GF-D8 (cell line): ENCODE data around the gene SIAH1.
"Not testable (repeated sequence)": the region's sequence is repeated elsewhere in the genome, so short reads cannot be mapped to it uniquely, and the experiment has no call there.

ENCODE experiments used
- DNase-seq: peaks from one replicate; lab custom pipeline; 2025; lab: John Stamatoyannopoulos, UW

SIAH1 gene

GRCh38 chr16:48393485-48394354 is 8.5 kb upstream of the SIAH1 start:
- DNase-seq = no peak

GRCh38 chr16:48392407-48392806 is 7.2 kb upstream of the SIAH1 start:
- DNase-seq = no peak

- DNase-seq = no peak
Observed at GRCh38 chr16:48386559-48387312, 1.5 kb upstream of the SIAH1 start.

GRCh38 chr16:48384520-48385252 is 527 bp downstream of the SIAH1 start:
- no peak for DNase-seq

- DNase-seq = no peak
Observed at GRCh38 chr16:48383877-48384519, 1.2 kb downstream of the SIAH1 start.

- DNase-seq = no peak
Observed at GRCh38 chr16:48383009-48383876, 2.0 kb downstream of the SIAH1 start.

- DNase-seq = no peak
Observed at GRCh38 chr16:48382131-48382530, 3.1 kb downstream of the SIAH1 start.

GRCh38 chr16:48381201-48381600 is 4.0 kb downstream of the SIAH1 start:
- DNase-seq = no peak

GRCh38 chr16:48378836-48379235 is 6.4 kb downstream of the SIAH1 start:
- DNase-seq = peak; percentile 71

GRCh38 chr16:48378276-48378675 is 6.9 kb downstream of the SIAH1 start:
- no peak for DNase-seq

GRCh38 chr16:48377301-48377700 is 7.9 kb downstream of the SIAH1 start:
- not testable (repeated sequence) for DNase-seq

- DNase-seq = no peak
Observed at GRCh38 chr16:48374255-48374654, 11.0 kb downstream of the SIAH1 start.

GRCh38 chr16:48373258-48374029 is 11.8 kb downstream of the SIAH1 start:
- DNase-seq = no peak

- no peak for DNase-seq
Observed at GRCh38 chr16:48372744-48373143, 12.5 kb downstream of the SIAH1 start.

GRCh38 chr16:48371393-48371780 is 13.8 kb downstream of the SIAH1 start:
- no peak for DNase-seq

- not testable (repeated sequence) for DNase-seq
Observed at GRCh38 chr16:48370668-48371392, 14.4 kb downstream of the SIAH1 start.

GRCh38 chr16:48370229-48370628 is 15.0 kb downstream of the SIAH1 start:
- DNase-seq = no peak

GRCh38 chr16:48369765-48370164 is 15.4 kb downstream of the SIAH1 start:
- DNase-seq = no peak

- DNase-seq = no peak
Observed at GRCh38 chr16:48367441-48368049, 17.7 kb downstream of the SIAH1 start.
